ENCODE results near the gene MBLAC1. TPM values are rescaled to one million over a fixed set of nuclear protein-coding genes. Genes with fewer than 3 reads are reported as not detected.

MBLAC1 gene
- total and polyA plus RNA-seq, 4 donors: 1.7 to 2.9 (median 2.1) TPM

GRCh38 chr7:100093925-100094486, 32.8 kb upstream of the MBLAC1 start:
- Histone ChIP-seq H3K9ac (ENCODE audit: insufficient read depth in 1 of 2, low read length in 2 of 2) (no peak overlapping the region), H3K36me3 (ENCODE audit: control insufficient read depth in 4 of 4, insufficient read depth in 4 of 4, low read length in 4 of 4) (peaks cover 24 to 65% (median 60%) of the 10 kb centered on the region in 4 donors), H3K9me3 (ENCODE audit: control insufficient read depth in 4 of 4, insufficient read depth in 3 of 4, low read length in 3 of 4) (no peaks in the 10 kb centered on the region), H3K27me3 (ENCODE audit: control insufficient read depth in 3 of 3, insufficient read depth in 3 of 3, low read length in 2 of 3) (no peaks in the 10 kb centered on the region), H3K27ac (ENCODE audit: low read depth in 1 of 2, low read length in 1 of 2) (peak overlapping the region in 1 of 2 donors; percentile 23), H3K4me1 (ENCODE audit: control insufficient read depth in 5 of 5, insufficient read depth in 5 of 5, low read length in 5 of 5) (peaks cover 0 to 11% (median 7%) of the 10 kb centered on the region in 5 donors), H3K4me3 (no peak overlapping the region)
- ATAC-seq (ENCODE audit: insufficient read depth, low FRiP score) (no peak), DNase-seq (no peak)
- WGBS, 2 donors: 87 to 89% methylated on average over 16 of the region's 16 CpGs
- no peak for TF ChIP-seq CTCF (IDR thresholded peaks at IDR 0.05; ENCODE audit: control extremely low read depth, extremely low read depth)

GRCh38 chr7:100095289-100095688, 31.5 kb upstream of the MBLAC1 start:
- ATAC-seq (ENCODE audit: insufficient read depth, low FRiP score) (no peak), DNase-seq (no peak)
- Histone ChIP-seq H3K4me3 (no peak overlapping the region), H3K27ac (ENCODE audit: low read depth in 1 of 2, low read length in 1 of 2) (no peak overlapping the region), H3K9ac (ENCODE audit: insufficient read depth in 1 of 2, low read length in 2 of 2) (no peak overlapping the region), H3K9me3 (ENCODE audit: control insufficient read depth in 4 of 4, insufficient read depth in 3 of 4, low read length in 3 of 4) (no peaks in the 10 kb centered on the region), H3K27me3 (ENCODE audit: control insufficient read depth in 3 of 3, insufficient read depth in 3 of 3, low read length in 2 of 3) (no peaks in the 10 kb centered on the region), H3K4me1 (ENCODE audit: control insufficient read depth in 5 of 5, insufficient read depth in 5 of 5, low read length in 5 of 5) (peaks cover 0 to 12% (median 11%) of the 10 kb centered on the region in 5 donors), H3K36me3 (ENCODE audit: control insufficient read depth in 4 of 4, insufficient read depth in 4 of 4, low read length in 4 of 4) (peaks cover 23 to 74% (median 66%) of the 10 kb centered on the region in 4 donors)
- WGBS, 2 donors: 80 to 86% methylated on average over 9 of the region's 9 CpGs
- TF ChIP-seq CTCF (IDR thresholded peaks at IDR 0.05; ENCODE audit: control extremely low read depth, extremely low read depth): no peak

GRCh38 chr7:100095704-100096103, 31.1 kb upstream of the MBLAC1 start:
- 92 to 95% methylated on average over 17 of the region's 17 CpGs for whole genome bisulfite sequencing, 2 donors
- Histone ChIP-seq H3K27ac (ENCODE audit: low read depth in 1 of 2, low read length in 1 of 2) (no peak overlapping the region), H3K9me3 (ENCODE audit: control insufficient read depth in 4 of 4, insufficient read depth in 3 of 4, low read length in 3 of 4) (no peaks in the 10 kb centered on the region), H3K36me3 (ENCODE audit: control insufficient read depth in 4 of 4, insufficient read depth in 4 of 4, low read length in 4 of 4) (peaks cover 21 to 70% (median 63%) of the 10 kb centered on the region in 4 donors), H3K9ac (ENCODE audit: insufficient read depth in 1 of 2, low read length in 2 of 2) (no peak overlapping the region), H3K4me1 (ENCODE audit: control insufficient read depth in 5 of 5, insufficient read depth in 5 of 5, low read length in 5 of 5) (peaks cover 0 to 12% (median 11%) of the 10 kb centered on the region in 5 donors), H3K27me3 (ENCODE audit: control insufficient read depth in 3 of 3, insufficient read depth in 3 of 3, low read length in 2 of 3) (no peaks in the 10 kb centered on the region), H3K4me3 (no peak overlapping the region)
- TF ChIP-seq CTCF (IDR thresholded peaks at IDR 0.05; ENCODE audit: control extremely low read depth, extremely low read depth): no peak
- DNase-seq (no peak), ATAC-seq (ENCODE audit: insufficient read depth, low FRiP score) (no peak)

GRCh38 chr7:100098913-100099312, 27.9 kb upstream of the MBLAC1 start:
- no peak overlapping the region for H3K27ac ChIP-seq (ENCODE audit: low read depth in 1 of 2, low read length in 1 of 2)
- no peaks in the 10 kb centered on the region for H3K27me3 ChIP-seq (ENCODE audit: control insufficient read depth in 3 of 3, insufficient read depth in 3 of 3, low read length in 2 of 3)
- DNase-seq: no peak
- 81 to 91% methylated on average over 10 of the region's 10 CpGs for WGBS, 2 donors
- H3K36me3 ChIP-seq (ENCODE audit: control insufficient read depth in 4 of 4, insufficient read depth in 4 of 4, low read length in 4 of 4): peaks cover 21 to 48% (median 42%) of the 10 kb centered on the region in 4 donors
- peaks cover 0 to 15% (median 11%) of the 10 kb centered on the region in 5 donors for H3K4me1 ChIP-seq (ENCODE audit: control insufficient read depth in 5 of 5, insufficient read depth in 5 of 5, low read length in 5 of 5)
- no peak for ATAC-seq (ENCODE audit: insufficient read depth, low FRiP score)
- H3K4me3 ChIP-seq: no peak overlapping the region
- no peak overlapping the region for H3K9ac ChIP-seq (ENCODE audit: insufficient read depth in 1 of 2, low read length in 2 of 2)
- H3K9me3 ChIP-seq (ENCODE audit: control insufficient read depth in 4 of 4, insufficient read depth in 3 of 4, low read length in 3 of 4): no peaks in the 10 kb centered on the region
- no peak for TF ChIP-seq CTCF (IDR thresholded peaks at IDR 0.05; ENCODE audit: control extremely low read depth, extremely low read depth)
